ENCODE data around the gene RTL1.

DNA sequence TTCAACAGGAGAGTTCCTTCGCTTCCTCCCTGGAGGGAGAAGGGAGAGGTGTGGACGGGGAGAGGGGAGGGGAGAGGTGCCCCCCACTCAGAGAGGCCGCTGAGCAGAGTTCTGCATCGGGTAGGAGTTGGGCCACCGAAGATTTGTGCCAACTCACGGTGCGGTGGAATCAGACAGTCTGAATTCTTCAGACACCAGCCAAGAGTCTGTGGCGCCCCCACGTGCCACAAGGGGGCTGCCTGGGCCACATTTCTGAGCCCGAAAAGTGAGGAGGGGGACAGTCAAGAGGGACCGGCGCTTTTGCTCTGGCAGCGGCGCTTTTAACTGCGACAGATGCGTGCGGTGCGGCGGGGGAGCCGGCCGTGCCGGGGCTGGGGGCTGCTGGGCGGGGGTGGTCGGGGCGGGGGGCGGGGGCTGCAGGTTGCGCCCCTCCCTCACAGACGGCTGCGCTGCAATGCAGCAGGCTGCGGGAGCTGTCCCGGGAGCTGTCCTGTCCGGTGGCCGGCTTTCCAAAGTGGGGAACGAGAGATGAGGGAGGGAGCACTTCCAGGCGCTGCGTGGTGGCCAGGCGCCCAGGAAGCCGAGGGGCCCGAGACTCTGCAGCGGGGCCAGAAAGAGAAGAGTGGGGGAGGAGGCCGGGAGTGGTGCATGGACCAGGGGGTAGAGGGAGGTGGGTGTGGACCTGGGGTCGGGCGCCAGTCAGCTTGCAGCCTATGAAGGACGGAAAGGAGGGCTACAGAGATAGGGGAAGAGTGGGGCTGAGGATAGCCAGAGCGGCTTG, 975 bp upstream of the RTL1 start:
- TF ChIP-seq GATA2 (IDR thresholded peaks at IDR 0.05; ENCODE audit: low read depth, low read length) = no peak
- TF ChIP-seq GATA3 (IDR thresholded peaks at IDR 0.05; ENCODE audit: low read depth, low read length) = no peak

Measured in SH-SY5Y (cell line).